ENCODE data around the gene ZFHX2. TPM values are rescaled to one million over a fixed set of nuclear protein-coding genes. Genes with fewer than 3 reads are reported as not detected.
"Not testable (repeated sequence)": the region's sequence is repeated elsewhere in the genome, so short reads cannot be mapped to it uniquely, and the experiment has no call there.

ZFHX2 gene
- total RNA-seq, 1 donor from 2014 or later, result under 0.01 TPM

DNA sequence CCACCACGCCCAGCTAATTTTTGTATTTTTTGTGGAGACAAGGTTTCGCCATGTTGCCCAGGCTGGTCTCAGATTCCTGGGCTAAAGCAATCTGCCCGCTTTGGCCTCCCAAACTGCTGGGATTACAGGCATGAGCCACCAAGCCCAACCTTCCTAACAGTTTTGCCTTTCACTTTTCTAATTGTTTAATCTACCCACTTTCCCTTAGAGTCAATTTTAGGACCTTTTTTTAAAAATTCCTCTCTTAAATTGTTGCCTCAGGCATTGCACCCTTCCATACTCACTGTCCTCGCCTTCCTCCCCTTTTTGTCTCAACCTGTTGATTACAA lies 11.5 kb downstream of the ZFHX2 start:
- DNase-seq (ENCODE audit: low read depth in 2 of 2), result no peak

DNA sequence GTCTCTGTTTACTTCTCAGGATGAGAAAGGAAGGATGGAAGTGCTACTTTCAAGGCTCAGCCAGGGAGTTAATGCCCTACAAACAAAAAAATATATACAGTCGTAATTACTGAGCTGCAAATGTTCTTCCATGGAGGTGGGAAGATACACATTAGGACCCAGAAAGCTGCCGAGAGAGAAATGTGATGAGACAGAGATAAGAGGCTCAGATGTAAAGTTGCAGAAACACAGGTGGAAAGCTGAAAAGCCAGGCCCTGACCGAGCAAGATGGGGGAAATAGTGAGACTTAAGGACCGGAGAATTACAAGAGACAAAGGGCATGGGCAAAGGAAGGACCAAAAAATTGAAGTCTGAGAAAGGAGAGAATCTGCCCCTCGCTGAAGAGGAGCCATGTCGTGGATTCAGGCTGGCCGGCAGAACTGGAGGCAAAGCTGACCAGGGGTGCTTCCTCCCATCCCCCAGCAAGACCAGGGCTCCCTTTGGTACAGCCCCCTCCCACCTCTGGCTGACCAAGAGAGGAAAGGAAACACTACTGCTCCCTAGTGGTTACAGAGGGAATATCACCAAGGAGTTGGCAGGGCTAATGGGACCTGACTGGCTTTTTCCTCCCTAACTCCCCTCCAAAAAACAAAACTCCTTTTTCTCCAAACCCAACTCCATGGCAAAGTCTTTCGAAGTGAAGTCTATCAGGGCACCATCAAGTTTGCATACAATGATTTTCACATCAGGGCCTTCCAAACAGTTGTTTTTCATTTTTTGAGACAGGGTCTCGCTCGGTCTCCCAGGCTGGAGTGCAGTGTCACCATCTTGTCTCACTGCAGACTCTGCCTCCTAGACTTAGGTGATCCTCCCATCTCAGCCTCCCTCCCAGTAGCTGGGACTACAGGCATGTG lies 12.1 kb downstream of the ZFHX2 start:
- peak; percentile 41 to 56 for DNase-seq (ENCODE audit: low read depth in 2 of 2)

DNA sequence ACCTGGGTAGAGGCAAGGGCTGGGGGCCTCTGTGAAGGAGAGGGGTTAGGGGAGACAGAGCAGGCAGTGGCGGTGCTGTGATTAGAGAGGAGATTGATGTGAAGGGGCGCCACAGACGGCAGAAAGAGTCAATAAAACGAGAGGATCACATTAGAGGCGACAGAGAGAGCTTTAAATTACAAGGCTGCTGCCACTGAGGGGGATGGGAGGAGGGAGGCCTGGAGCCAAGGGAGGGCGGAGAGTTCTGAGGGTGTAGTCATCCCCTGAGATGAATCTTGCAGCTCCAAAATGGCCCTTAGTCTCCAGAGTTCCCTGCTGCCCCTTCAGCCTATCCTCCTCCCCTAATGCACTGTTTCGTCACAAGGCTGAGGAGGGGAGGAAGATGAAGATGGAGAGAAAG lies 12.8 kb downstream of the ZFHX2 start:
- no peak for DNase-seq (ENCODE audit: low read depth in 2 of 2)

DNA sequence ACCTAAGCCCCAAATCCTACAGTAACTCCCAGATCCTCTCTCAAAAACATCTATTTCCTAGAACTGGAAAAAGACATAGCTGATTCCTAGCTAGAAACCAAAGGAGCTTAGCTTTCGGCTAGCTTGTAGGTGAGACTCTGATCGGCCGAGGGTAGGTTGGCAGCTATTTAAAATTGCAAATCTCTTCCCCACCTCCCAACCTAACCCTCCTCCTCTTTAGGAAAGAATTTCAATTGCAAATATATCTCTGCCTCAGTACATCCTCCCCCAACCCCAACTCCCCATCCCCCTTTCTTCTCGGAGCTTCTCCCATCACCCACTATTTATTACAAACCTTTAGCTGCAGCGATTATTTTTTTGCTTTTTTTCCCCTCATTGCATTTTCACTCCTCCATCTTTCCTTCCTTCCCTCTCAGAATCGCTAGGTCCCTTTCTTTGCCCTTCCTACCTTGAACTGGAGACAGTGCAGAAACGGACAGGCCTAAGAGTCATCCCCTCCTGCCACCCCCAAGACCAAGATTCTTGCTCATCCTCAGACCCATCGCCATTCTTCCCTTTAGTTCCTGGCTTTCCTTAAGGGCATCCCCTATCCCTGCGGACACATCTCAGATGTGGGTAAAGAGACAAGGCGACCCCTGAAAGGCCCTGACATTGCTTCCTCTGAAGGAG lies 13.4 kb downstream of the ZFHX2 start:
- DNase-seq (ENCODE audit: low read depth in 2 of 2), result no peak

DNA sequence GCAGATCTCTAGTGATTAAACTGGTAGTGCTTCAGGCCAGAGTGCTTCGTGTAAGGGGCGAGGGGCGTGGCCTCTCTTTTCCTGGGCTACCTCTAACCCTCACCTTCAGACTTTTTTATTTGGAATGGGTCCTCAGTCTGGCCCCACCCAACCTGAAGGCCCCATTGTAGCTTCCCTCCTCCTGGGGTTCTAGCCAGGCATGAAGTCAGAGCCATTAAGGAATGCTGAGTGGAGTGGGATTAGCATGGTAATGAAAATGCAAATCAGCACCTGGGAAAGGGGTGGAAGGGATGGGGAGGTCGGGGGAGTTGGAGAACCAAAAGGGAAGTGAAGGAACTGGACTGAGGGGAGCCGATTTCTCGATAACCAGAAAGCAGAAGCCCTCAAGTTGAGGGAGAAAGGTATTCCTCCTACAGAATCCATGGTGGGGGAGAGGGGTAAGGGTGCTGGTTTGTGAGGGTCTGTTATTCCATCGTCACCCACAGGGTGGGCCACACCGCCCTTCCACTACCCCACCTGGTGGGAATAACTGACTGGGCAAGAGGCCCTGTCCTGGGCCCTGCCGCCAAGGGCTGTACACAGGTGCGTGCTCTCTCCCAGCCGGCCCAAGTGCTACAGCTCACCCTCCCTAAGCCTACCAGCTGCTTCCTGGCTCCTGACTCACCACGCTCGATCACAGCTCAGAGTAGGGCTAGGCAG lies 14.1 kb downstream of the ZFHX2 start:
- peak in 1 of 2 donors; percentile 41 for DNase-seq (ENCODE audit: low read depth in 2 of 2)

DNA sequence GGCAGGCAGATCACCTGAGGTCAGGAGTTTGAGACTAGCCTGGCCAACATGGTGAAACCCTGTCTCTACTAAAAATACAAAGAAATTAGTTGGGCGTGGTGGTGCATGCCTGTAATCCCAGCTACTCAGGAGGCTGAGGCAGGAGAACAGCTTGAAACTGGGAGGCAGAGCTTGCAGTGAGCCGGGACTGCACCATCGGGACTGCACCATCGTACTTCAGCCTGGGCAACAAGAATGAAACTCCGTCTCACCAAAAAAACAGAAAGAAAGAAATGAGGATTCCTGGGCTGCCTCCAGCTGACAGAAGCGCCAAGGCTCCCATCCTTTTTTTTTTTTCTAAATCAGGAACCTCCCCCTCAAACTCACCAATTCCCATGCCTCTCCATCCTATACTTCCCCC lies 14.7 kb downstream of the ZFHX2 start:
- not testable (repeated sequence) for DNase-seq (ENCODE audit: low read depth in 2 of 2)

DNA sequence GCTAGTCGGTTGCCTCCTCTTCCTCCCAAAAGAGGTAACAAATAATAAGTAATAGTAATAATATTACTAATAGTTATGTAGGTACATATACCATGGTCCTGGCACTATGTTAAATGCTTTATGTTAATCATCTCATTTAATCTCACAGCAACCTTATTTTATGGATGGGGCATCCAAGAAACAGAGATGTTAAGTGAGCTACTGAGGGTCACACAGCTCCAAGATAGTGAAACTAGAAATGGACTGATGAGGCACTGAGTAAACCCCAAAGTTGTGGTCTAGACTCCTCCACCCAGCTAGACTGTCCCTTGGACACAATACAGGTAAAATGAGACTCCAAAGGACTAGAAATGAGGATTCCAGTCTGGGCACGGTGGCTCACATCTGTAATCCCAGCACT lies 15.1 kb downstream of the ZFHX2 start:
- DNase-seq (ENCODE audit: low read depth in 2 of 2), result no peak

DNA sequence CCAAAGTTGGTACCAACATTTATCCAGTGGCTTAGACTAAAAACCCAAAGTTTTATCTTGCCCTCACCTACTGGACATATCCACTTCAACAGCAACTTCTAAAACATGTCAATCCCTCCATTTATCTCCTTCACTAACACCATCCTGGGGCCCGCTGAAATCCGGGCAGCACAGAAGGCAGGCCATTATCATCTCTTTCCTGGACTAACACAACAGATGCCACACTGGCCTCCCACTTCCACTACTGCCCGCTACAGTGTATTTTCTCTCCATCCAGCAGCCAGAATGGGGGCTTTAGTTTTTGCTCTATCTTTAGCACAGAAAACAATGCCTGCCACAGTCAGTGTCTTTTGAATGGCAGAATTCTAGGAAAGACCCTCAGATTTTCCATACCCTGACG lies 15.6 kb downstream of the ZFHX2 start:
- no peak for DNase-seq (ENCODE audit: low read depth in 2 of 2)

GRCh38 chr14:23533652-23534435 lies 17.7 kb downstream of the ZFHX2 start:
- no peak for DNase-seq (ENCODE audit: low read depth in 2 of 2)

GRCh38 chr14:23532658-23533057 lies 18.9 kb downstream of the ZFHX2 start:
- no peak for DNase-seq (ENCODE audit: low read depth in 2 of 2)

DNA sequence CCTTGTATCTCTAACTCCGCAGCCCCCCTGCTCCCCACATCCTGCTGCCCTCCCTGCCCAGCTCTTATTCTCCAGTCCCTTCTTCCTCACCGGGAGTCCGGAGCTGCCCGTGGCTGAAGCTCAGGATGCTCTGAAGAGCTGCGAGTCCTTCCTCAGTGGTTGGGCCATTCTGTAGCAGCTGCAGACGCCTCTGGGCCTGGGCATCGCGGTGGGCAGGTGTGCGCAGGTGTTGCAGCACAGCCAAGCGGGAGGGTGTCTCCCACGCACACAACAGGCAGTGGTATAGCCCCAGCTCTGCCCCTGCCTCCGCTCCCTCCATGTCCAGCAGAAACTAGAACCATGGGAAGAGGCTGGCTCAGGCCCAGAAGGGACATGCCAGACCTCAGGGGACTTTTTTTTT lies 20.2 kb downstream of the ZFHX2 start:
- no peak for DNase-seq (ENCODE audit: low read depth in 2 of 2)

DNA sequence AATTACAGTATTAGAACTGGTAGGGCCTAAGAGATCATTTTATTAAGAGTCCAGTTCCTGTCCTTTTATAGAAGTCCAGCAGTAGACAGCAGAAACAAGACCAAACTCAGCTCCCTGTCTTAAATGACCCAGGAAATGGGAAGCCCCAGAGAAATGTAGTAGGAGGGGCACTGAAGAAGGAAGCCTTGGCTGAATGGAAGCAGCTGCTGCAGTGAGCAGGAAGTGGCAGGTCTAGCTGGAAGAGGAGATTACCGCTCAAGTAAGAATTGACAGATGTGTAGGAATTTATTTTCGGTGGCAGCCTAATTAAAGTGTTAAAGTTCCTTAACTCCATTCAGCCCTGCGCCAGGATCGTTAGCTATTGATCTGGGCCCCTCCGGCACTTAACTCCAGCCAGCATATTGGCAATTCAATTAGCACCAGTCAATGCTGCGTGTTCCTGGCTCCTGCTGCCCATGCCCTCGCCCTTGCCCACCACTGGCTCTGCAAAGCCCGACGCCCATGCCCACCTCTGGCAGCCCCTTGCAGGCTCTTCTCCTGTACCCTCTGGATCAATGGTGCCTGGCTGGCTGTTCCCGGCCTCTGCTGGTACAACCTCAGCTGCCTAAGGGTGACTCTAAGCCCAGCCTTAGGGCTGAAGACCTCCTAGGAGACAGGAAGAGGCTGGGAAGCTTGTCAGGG lies 21.1 kb downstream of the ZFHX2 start:
- no peak for DNase-seq (ENCODE audit: low read depth in 2 of 2)

DNA sequence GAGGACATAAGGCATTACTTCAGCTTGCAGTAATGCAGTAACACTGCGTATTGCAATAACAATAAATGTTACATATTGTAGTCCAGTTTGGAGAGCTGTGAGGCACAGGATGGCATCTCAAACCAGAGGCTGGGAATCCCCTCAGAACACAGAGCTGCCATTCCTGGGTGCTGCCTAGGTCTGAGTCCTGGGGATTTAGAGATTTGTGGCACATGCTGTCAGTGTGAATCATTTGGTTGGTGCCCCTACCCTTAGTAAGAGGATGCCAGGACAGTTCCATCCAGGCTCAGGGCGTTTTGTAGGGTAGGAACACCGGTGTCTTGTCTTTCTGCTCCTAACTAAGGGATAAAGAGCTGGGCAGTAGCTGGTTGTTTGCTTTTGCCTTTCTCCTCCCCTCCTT lies 22.5 kb downstream of the ZFHX2 start:
- DNase-seq (ENCODE audit: low read depth in 2 of 2), result no peak

DNA sequence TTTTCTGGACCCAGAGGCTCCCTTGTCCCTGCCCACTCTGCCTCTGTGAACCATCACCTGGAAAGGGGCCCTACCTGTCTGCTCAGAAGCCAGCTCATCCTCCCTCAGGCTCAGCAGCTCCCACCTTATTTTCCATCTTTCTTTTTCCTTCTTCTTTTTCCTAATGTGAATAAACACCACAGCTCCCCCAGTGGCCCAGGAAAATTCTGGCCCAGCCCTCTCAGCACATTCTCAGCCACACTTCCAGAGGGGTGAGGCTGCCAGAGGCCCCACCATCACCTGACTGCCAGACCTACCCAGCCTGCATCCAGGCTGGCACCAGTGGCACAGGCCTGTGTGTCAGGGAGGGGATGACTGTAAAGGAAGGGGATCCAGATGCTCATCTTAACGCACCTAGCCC lies 23.0 kb downstream of the ZFHX2 start:
- DNase-seq (ENCODE audit: low read depth in 2 of 2), result no peak

- no peak for DNase-seq (ENCODE audit: low read depth in 2 of 2)
Measured at GRCh38 chr14:23525611-23526010, 26.0 kb downstream of the ZFHX2 start.

DNA sequence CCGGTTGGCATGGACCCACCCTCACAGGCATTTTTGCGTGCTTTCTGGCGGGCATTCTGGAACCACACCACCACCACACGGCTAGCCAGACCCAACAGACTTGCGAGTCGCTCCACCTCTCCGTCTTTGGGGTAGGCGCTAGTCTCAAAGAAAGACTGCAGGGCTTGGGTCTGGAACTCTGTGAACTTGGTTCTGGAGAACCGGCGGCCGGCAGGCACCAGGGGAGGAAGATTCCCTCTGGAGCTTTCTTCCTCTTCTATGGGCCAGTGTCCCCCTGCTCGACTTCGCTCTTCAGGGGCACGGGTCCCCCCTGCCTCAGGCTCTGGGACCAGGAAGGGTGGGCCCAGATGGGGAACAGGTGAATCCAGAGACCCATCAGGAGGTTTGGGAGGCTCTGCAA lies 26.6 kb downstream of the ZFHX2 start:
- DNase-seq (ENCODE audit: low read depth in 2 of 2), result no peak

GRCh38 chr14:23523229-23524016 lies 28.1 kb downstream of the ZFHX2 start:
- DNase-seq (ENCODE audit: low read depth in 2 of 2), result no peak

DNA sequence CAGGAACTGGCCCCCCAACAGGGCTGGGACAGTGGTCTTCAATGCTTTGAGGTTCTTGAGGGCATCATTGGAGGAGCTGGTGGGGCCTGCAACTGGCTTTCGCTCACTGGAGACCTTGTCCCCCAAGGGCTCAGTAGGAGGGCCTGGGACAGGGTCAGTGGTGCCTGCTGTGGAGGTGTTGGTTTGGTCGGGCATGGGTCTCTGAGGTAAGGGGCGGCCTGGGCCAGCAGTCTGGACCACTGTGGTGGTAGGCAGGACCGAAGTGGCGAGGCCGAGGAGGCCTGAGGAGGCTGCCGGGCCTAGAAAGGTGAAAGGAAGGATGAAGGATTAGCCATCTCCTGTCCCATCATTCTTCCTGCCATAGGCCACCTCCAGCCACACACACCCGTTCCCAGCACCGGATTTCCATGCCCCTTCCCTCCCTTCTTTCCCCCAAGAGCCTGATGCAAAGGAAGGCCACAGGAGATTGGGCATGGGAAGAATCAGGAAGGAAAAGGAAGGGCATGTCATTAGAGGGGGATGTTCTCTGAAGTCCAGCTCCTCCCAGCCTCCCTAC lies 28.8 kb downstream of the ZFHX2 start:
- no peak for DNase-seq (ENCODE audit: low read depth in 2 of 2)

DNA sequence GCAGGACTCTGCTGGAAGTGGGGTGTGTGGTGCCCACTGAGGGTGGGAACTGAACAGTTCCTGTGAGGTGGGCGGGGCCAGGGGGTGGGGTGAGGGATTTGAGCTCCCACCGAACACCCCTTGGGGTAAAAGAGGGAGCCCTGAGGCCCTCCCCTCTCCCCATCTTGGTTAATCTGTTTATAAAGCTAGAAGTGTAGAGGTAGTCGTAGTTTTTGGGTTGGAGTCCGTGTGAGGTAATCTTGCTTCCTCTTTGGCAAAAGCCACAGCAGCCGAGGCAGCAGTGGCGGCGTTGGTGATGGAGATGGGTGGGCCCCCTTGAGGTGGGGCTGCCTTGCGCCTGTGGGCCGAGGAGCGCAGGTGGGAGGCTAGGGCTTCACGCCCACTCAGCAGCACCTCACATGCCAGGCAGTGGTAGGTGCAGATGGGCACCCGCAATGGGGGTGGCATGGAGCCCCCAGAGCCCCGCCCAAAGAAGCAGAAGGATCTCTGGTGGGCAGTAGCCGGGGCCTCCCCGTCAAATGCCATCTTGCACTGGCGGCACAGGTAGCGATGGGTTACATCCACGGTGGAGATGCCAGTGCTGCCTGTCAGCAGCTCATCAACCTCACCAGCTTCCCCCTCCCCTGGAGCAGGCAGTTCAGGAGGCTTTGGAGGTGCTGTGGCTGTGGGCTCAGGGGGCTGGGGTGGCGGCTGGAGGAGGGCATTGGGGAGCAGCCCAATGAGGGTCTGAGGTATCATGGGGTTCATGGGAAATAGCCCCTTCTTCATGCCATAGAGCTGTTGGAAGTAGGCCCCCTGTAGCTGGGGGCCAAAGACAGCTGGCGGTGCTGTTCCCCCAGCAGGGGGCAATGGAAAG lies 29.6 kb downstream of the ZFHX2 start:
- no peak for DNase-seq (ENCODE audit: low read depth in 2 of 2)
